Measurements from ENCODE around the gene FSD2.
"Not testable (repeated sequence)": the region's sequence is repeated elsewhere in the genome, so short reads cannot be mapped to it uniquely, and the experiment has no call there.

The FSD2 gene

GRCh38 chr15:82792068-82792467, 13.8 kb downstream of the FSD2 start:
- TF ChIP-seq GATA1 (IDR thresholded peaks at IDR 0.05; ENCODE audit: low read depth, low read length) (no peak), POLR2A (IDR thresholded peaks at IDR 0.05; ENCODE audit: low read length) (no peak)
- DNase-seq, result no peak

- TF ChIP-seq GATA1 (IDR thresholded peaks at IDR 0.05; ENCODE audit: low read depth, low read length) (no peak), POLR2A (IDR thresholded peaks at IDR 0.05; ENCODE audit: low read length) (no peak)
- no peak for DNase-seq
Measured at GRCh38 chr15:82790321-82790720, 15.5 kb downstream of the FSD2 start.

- no peak for DNase-seq
- TF ChIP-seq GATA1 (IDR thresholded peaks at IDR 0.05; ENCODE audit: low read depth, low read length) (no peak), POLR2A (IDR thresholded peaks at IDR 0.05; ENCODE audit: low read length) (no peak)
Measured at GRCh38 chr15:82789491-82789890, 16.4 kb downstream of the FSD2 start.

- TF ChIP-seq POLR2A (IDR thresholded peaks at IDR 0.05; ENCODE audit: low read length), result no peak
- TF ChIP-seq GATA1 (IDR thresholded peaks at IDR 0.05; ENCODE audit: low read depth, low read length), result no peak
- DNase-seq, result no peak
Measured at GRCh38 chr15:82788496-82788895, 17.4 kb downstream of the FSD2 start.

- DNase-seq, result no peak
- TF ChIP-seq POLR2A (IDR thresholded peaks at IDR 0.05; ENCODE audit: low read length), result no peak
- no peak for TF ChIP-seq GATA1 (IDR thresholded peaks at IDR 0.05; ENCODE audit: low read depth, low read length)
Measured at GRCh38 chr15:82781349-82781748, 24.5 kb downstream of the FSD2 start.

- no peak for TF ChIP-seq GATA1 (IDR thresholded peaks at IDR 0.05; ENCODE audit: low read depth, low read length)
- TF ChIP-seq POLR2A (IDR thresholded peaks at IDR 0.05; ENCODE audit: low read length), result no peak
- DNase-seq, result no peak
Measured at GRCh38 chr15:82778755-82779154, 27.1 kb downstream of the FSD2 start.

- DNase-seq, result no peak
- no peak for TF ChIP-seq GATA1 (IDR thresholded peaks at IDR 0.05; ENCODE audit: low read depth, low read length)
Measured at GRCh38 chr15:82774496-82774895, 31.4 kb downstream of the FSD2 start.

GRCh38 chr15:82771789-82772607, 33.9 kb downstream of the FSD2 start:
- no peak for DNase-seq
- TF ChIP-seq GATA1 (IDR thresholded peaks at IDR 0.05; ENCODE audit: low read depth, low read length) (no peak), POLR2A (IDR thresholded peaks at IDR 0.05; ENCODE audit: low read length) (no peak)

GRCh38 chr15:82768414-82769054, 37.3 kb downstream of the FSD2 start:
- TF ChIP-seq POLR2A (IDR thresholded peaks at IDR 0.05; ENCODE audit: low read length) (no peak), GATA1 (IDR thresholded peaks at IDR 0.05; ENCODE audit: low read depth, low read length) (no peak)
- no peak for DNase-seq

GRCh38 chr15:82767163-82767829, 38.6 kb downstream of the FSD2 start:
- DNase-seq, result no peak
- TF ChIP-seq POLR2A (IDR thresholded peaks at IDR 0.05; ENCODE audit: low read length), result no peak
- TF ChIP-seq GATA1 (IDR thresholded peaks at IDR 0.05; ENCODE audit: low read depth, low read length), result no peak

GRCh38 chr15:82766201-82766600, 39.7 kb downstream of the FSD2 start:
- DNase-seq, result not testable (repeated sequence)

GRCh38 chr15:82764740-82765139, 41.1 kb downstream of the FSD2 start:
- DNase-seq, result no peak
- TF ChIP-seq POLR2A (IDR thresholded peaks at IDR 0.05; ENCODE audit: low read length) (no peak), GATA1 (IDR thresholded peaks at IDR 0.05; ENCODE audit: low read depth, low read length) (no peak)

- no peak for DNase-seq
- TF ChIP-seq POLR2A (IDR thresholded peaks at IDR 0.05; ENCODE audit: low read length), result no peak
- no peak for TF ChIP-seq GATA1 (IDR thresholded peaks at IDR 0.05; ENCODE audit: low read depth, low read length)
Measured at GRCh38 chr15:82764117-82764490, 41.8 kb downstream of the FSD2 start.

- TF ChIP-seq POLR2A (IDR thresholded peaks at IDR 0.05; ENCODE audit: low read length) (no peak), GATA1 (IDR thresholded peaks at IDR 0.05; ENCODE audit: low read depth, low read length) (no peak)
- no peak for DNase-seq
Measured at GRCh38 chr15:82763361-82764116, 42.3 kb downstream of the FSD2 start.
